ENCODE results near the gene PICK1.
"Not testable (repeated sequence)": the region's sequence is repeated elsewhere in the genome, so short reads cannot be mapped to it uniquely, and the experiment has no call there.

The PICK1 gene

DNA sequence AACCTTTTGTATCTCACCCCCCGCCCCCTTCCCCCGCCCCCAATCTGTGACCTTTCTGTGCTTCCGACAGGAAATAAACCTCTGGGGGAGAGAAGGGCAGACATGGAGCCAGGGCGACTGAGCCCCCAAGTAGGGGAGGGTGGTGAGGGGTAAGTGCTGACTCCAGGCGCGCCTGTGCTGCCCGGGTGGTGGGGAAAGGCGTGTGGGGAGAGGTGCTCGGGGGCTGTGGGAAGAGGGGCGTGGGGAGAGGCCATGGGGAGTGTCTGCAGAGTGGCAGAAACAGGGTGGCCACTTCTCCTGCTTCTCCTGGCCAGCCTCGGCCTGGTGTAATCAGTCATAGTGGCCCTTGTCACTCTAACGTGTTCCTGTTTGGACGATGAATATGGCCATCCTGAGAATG is 18.8 kb downstream of the PICK1 start:
- TF ChIP-seq, protein P1, sequence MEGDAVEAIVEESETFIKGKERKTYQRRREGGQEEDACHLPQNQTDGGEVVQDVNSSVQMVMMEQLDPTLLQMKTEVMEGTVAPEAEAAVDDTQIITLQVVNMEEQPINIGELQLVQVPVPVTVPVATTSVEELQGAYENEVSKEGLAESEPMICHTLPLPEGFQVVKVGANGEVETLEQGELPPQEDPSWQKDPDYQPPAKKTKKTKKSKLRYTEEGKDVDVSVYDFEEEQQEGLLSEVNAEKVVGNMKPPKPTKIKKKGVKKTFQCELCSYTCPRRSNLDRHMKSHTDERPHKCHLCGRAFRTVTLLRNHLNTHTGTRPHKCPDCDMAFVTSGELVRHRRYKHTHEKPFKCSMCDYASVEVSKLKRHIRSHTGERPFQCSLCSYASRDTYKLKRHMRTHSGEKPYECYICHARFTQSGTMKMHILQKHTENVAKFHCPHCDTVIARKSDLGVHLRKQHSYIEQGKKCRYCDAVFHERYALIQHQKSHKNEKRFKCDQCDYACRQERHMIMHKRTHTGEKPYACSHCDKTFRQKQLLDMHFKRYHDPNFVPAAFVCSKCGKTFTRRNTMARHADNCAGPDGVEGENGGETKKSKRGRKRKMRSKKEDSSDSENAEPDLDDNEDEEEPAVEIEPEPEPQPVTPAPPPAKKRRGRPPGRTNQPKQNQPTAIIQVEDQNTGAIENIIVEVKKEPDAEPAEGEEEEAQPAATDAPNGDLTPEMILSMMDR (IDR thresholded peaks at IDR 0.05), result no peak
- H3K27ac ChIP-seq, result no peak overlapping the region

DNA sequence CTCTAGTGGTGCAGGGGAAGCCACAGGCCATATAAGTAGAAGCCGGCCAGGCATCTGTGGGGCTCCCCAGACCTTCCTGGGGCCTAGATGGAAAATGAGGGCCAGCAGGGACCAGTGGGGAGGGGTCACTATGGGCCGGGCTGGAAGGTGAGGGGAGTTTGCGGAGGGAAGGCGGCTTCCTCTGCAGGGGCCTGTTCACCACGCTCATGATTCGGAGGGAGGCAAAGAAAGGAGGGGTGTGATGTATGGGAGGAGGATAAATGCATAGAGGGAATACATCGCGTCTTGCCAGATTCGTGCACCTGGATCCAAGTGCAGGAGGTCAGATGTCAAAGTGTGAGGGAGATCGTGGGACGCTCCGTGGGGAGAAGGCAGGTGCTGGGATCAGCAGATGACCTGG is 19.9 kb downstream of the PICK1 start:
- no peak overlapping the region for H3K9ac ChIP-seq
- no peaks in the 10 kb centered on the region for H3K4me1 ChIP-seq
- H3K27ac ChIP-seq, result no peak overlapping the region
- H3K79me2 ChIP-seq, result no peaks in the 10 kb centered on the region
- no peak overlapping the region for H3K4me2 ChIP-seq (ENCODE audit: low read length)
- TF ChIP-seq, protein P1 (IDR thresholded peaks at IDR 0.05), result no peak
- no peak overlapping the region for H2AFZ ChIP-seq
- no peaks in the 10 kb centered on the region for H3K9me3 ChIP-seq (ENCODE audit: control insufficient read depth, low read length)
- no peak overlapping the region for H3K4me3 ChIP-seq (ENCODE audit: low read depth, low read length)
- no peaks in the 10 kb centered on the region for H3K27me3 ChIP-seq (ENCODE audit: control insufficient read depth, insufficient read depth, low read length)
- no peaks in the 10 kb centered on the region for H3K36me3 ChIP-seq (ENCODE audit: control insufficient read depth, insufficient read depth, low read length)

More for the DNA sequence above, 18.8 kb downstream of the PICK1 start:
- H3K9ac ChIP-seq, result no peak overlapping the region
- H3K4me3 ChIP-seq (ENCODE audit: low read depth, low read length), result no peak overlapping the region
- H3K4me2 ChIP-seq (ENCODE audit: low read length), result no peak overlapping the region
- no peaks in the 10 kb centered on the region for H3K4me1 ChIP-seq
- no peak overlapping the region for H2AFZ ChIP-seq
- H3K27me3 ChIP-seq (ENCODE audit: control insufficient read depth, insufficient read depth, low read length), result no peaks in the 10 kb centered on the region
- no peaks in the 10 kb centered on the region for H3K79me2 ChIP-seq
- no peaks in the 10 kb centered on the region for H3K36me3 ChIP-seq (ENCODE audit: control insufficient read depth, insufficient read depth, low read length)
- H3K9me3 ChIP-seq (ENCODE audit: control insufficient read depth, low read length), result no peaks in the 10 kb centered on the region

DNA sequence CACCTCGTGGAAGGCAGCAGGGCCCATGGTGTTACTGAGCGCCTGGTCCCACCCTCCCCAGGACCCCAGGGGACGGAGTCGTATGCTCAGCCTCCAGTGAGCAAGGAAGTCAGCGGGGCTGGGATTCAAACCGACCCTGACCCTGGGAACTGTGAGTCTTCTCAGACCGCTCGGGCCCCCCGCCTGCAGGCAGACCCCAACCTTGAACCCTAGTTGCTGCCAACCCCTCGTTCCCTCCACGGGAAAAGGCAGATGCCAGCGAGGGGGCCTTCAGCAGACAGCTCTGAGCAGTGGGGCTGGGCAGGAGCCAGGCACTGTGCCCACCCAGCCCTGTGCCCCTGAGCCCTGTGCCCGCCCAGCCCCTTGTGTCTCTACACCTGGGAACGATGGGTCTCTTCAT is 20.4 kb downstream of the PICK1 start:
- no peaks in the 10 kb centered on the region for H3K9me3 ChIP-seq (ENCODE audit: control insufficient read depth, low read length)
- no peak overlapping the region for H3K4me3 ChIP-seq (ENCODE audit: low read depth, low read length)
- H3K27ac ChIP-seq, result no peak overlapping the region
- TF ChIP-seq, protein P1 (IDR thresholded peaks at IDR 0.05), result no peak
- H2AFZ ChIP-seq, result no peak overlapping the region
- H3K36me3 ChIP-seq (ENCODE audit: control insufficient read depth, insufficient read depth, low read length), result no peaks in the 10 kb centered on the region
- H3K4me2 ChIP-seq (ENCODE audit: low read length), result no peak overlapping the region
- no peaks in the 10 kb centered on the region for H3K27me3 ChIP-seq (ENCODE audit: control insufficient read depth, insufficient read depth, low read length)
- no peak overlapping the region for H3K9ac ChIP-seq
- H3K79me2 ChIP-seq, result no peaks in the 10 kb centered on the region
- H3K4me1 ChIP-seq, result no peaks in the 10 kb centered on the region

DNA sequence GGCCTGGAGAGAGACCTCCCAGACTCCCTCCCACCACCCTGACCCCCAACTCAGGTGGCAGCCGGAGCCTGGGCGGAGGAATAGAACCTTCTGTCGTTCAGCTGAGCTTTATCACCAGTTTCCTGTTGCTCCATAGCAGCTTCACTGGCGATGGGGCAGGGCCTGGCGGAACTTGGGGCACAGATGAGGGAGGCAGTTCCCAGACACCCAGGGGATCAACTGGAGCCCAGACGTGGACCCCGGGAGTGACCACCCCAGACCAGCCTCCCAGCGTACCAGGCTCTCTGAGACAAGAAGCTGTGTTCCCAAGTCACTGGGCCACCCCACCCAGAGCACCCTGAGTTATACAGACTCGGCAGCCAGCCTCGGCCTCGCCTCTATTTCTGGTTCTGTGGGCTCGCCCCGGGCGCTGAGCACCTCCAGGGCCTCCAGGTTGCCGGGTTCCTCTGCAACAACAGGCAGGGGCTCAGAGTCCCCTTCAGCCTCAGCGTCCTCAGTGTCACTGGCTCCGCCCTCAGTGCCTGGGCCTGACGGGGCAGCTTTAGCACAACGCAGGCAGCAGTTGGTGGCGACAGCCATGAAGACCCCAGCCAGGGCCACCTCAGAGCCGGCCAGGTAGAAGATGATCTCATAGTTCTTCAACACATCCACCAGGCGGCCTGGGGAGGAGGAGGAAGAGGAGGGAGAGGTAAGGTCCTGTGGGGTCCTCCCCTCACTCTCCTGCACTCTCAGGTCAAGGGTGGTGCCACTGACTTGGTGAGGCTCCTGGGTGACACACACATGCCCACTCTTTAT is 21.0 kb downstream of the PICK1 start:
- no peaks in the 10 kb centered on the region for H3K36me3 ChIP-seq (ENCODE audit: control insufficient read depth, insufficient read depth, low read length)
- no peaks in the 10 kb centered on the region for H3K9me3 ChIP-seq (ENCODE audit: control insufficient read depth, low read length)
- no peaks in the 10 kb centered on the region for H3K27me3 ChIP-seq (ENCODE audit: control insufficient read depth, insufficient read depth, low read length)
- H2AFZ ChIP-seq, result no peak overlapping the region
- no peaks in the 10 kb centered on the region for H3K79me2 ChIP-seq
- no peak overlapping the region for H3K27ac ChIP-seq
- no peak overlapping the region for H3K4me3 ChIP-seq (ENCODE audit: low read depth, low read length)
- no peaks in the 10 kb centered on the region for H3K4me1 ChIP-seq
- TF ChIP-seq, protein P1 (IDR thresholded peaks at IDR 0.05), result no peak
- H3K4me2 ChIP-seq (ENCODE audit: low read length), result no peak overlapping the region
- no peak overlapping the region for H3K9ac ChIP-seq

DNA sequence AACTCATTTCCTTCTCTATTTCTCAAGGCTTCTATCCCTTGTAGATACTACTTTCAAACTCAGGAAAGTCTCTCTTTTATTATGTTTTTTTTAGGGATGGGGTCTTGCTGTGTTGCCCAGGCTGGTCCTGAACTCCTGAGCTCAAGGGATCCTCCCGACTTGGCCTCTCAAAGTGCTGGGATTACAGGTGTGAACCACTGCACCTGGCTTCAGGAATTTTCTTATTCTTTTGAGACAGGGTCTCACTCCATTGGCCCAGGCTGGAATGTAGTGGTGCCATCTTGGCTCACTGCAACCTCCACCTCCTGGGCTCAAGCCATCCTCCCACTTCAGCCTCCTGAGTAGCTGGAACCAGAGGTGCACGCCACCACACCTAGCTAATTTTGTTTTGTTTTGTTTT is 22.0 kb downstream of the PICK1 start:
- not testable (repeated sequence) for H3K9me3 ChIP-seq (ENCODE audit: control insufficient read depth, low read length); H2AFZ ChIP-seq; H3K36me3 ChIP-seq (ENCODE audit: control insufficient read depth, insufficient read depth, low read length); H3K4me2 ChIP-seq (ENCODE audit: low read length); H3K79me2 ChIP-seq; H3K27ac ChIP-seq; H3K4me1 ChIP-seq; H3K9ac ChIP-seq; H3K4me3 ChIP-seq (ENCODE audit: low read depth, low read length); H3K27me3 ChIP-seq (ENCODE audit: control insufficient read depth, insufficient read depth, low read length)
